HG02943 (cell line): ENCODE data around the gene APBB1.

ENCODE experiments used
- ATAC-seq: cut with Tn5 transposase; IDR thresholded peaks from one replicate; pipeline ENCODE4 v1.9.1; 2021; ENCODE audit warnings: mild to moderate bottlenecking, low read depth, moderate library complexity; ENCODE audit not compliant: unreplicated experiment

The APBB1 gene

DNA sequence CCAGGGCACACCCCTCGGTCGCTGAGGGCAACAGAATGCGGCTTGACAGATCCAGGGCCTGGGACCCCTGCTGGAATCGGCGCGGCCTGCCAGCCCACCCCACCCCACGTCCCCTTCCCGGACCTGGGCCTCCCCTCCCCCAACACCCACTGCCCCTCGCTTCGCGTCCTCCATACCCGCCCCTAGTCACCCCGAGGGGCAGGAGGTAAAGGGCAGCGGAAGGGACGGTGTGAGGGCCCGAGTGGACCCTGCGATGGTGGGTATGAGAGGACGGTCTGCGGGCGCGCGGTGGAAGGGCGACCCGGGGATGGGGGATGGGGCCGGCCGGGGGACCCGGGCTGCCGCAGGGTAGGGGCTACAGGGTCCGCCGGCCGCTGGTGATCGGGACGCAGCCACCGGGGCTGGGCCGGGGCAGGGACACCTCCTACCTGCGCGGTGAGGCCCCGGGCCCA lies 311 bp downstream of the APBB1 start:
- ATAC-seq = no peak

DNA sequence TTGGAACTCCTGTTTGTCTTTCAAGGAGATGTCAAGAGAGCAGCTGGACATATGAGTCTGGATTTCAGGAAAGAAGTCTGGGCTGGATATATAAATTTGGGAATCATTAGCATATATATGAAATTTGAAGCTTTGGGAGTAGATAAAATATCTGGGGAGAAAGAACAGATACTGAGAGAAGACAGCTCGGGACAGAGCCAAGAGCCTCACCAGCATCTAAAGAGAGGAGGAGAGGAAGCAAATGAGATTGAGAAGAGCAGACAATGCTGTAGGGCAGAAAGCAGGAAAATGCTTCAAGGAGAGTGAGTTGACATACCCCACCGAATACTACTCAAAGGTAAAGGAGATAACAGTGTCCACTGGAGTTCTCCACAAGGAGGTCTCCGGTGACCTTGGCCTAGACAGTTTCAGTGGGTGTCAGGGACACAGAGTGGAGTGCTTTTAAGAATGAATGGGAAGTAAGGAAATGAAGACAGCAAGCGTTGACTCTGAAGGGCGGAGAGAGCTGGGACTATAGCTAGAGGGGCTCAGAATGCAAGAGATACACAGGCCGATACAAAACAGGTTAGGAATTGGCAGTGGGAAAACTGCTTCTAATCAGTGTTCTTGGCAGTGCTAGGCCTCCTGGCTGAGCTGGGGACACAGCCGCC lies 862 bp downstream of the APBB1 start:
- ATAC-seq = no peak

GRCh38 chr11:6415797-6416196 lies 3.1 kb downstream of the APBB1 start:
- no peak for ATAC-seq

DNA sequence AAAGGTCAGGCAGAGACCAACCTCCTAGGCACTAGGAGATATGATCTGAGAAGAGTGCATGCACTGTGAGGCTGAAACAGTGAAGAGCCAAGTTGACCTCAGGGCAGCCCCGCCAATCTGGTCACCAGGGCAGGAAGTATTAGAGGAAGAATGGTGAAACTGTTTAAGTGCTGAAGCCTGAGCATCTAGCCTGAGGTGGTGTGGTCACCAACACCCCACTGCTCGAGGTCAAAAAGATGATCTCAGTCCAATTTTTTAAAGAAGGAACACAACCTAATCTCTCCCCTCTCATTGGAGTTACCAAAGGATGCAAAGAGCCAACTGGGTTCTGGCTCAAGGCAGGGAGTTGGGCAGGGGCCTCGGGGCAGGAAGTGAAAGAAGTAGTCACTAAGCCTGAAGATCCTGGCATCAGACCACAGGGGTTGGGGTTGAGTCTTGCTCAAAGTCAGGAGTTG lies 4.0 kb downstream of the APBB1 start:
- ATAC-seq = no peak

- ATAC-seq = no peak
These were observed 5.1 kb downstream of the APBB1 start for GRCh38 chr11:6413791-6414201.

DNA sequence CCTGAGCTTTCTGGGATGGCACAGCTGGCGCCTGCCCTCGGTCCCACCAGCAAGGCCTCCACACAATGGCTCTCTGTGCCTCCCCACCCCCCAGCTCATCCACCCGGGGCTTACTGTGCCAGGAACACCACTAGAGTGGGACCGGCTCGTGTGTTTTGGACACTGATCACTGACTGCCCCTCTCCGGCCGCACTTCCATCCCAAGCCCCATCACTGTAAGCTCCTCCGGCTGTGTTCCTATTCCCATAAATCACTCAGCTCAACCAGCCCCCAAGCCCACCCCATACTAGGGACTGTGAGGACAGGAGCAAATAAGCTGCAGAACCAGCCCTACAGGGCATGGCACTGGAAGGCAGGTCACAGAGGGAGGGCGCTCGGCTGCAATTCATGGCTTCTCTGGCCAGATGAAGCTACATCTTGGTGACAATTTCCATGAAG lies 7.3 kb downstream of the APBB1 start:
- no peak for ATAC-seq

- ATAC-seq = no peak
These were observed 8.0 kb downstream of the APBB1 start for GRCh38 chr11:6410695-6411430.

DNA sequence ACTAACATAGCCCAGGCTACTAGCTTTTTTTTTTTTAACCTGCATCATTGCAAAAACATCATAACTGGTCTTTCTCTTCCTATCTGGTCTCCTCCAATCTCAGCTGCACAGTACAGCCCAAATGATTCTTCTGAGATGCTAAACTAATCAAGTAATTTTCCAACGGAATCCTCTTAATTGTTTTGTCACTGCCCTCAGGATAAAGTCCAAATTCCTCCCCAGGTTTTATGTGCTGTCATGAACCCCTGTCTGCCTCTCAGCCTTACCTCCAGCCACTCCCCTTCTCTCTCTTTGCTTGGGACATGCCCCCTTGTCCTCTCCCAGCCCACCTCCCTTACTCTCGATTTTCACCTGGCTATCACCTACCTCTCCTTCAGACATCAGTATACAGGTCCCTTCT lies 12.5 kb downstream of the APBB1 start:
- no peak for ATAC-seq

DNA sequence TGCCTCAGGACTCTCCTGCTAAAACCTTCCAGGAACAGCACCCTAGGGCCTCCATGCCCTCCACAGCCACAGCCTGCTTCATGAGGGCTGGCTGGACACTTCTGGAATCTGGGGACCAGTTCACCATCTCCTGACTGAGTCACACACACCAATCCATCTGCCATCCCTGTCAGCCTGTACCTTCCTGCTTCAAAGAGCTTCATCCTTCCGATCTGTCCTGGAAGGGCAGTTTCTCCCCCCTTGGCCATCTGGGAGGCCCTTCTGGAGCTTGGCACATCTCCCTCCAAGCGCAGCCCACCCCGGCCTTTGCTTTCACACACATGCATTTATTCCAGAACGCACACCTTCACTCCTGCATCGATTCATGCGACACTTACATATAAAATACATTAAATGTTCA lies 13.0 kb downstream of the APBB1 start:
- no peak for ATAC-seq

GRCh38 chr11:6405052-6405667 lies 13.7 kb downstream of the APBB1 start:
- ATAC-seq = no peak

DNA sequence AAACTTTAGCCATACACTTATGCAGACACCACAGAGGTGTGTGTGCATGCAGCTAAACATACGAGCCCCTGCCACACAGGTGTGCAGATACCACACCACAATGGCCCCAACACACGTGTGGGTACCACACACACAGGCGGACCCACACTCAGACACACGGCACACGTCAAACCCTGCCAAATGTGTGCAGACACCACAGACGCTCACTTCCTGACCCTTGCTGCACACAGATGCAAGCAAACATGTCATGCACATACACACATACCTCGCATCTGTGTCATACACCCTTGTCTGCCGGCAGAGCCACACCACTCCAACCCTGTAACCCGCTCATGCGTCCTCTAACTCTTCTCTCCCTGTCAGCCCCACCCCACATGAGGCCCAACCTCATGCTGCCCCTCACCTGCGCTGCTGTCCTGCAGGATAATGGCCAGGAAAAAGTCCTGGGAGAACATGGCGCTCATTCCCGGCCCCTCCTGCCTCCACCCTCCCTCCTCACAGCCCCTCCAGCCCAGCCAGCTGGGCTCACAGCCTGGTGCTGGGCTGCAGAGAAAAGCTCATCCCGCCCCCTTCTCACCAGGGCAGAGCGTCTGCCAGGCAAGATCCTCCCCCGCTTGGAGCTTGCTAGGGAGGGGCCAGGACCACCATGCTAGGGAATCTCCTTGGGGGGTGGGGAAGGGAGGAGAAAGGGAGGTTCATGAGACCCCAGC lies 14.4 kb downstream of the APBB1 start:
- ATAC-seq = no peak

DNA sequence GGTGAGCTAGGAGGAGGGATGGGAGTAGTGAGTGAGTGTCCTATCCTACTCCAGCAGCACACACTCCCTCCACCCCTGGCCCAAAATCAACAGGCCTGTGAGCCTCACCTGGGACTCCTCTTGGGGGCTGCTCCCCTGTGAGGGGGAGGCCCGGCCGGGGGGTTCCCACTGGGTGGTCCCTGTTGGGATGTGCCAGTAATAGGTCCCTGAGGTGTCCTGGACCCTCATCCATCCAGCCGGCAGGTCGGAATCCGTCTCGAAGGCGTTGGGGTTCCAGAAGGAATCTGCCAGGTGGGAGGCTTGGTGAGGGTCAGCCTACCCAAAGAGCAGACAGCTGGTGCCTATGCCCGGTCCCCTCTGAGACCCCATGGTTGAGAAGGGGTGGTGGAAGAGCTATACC lies 15.4 kb downstream of the APBB1 start:
- ATAC-seq = no peak

- peak; percentile 93 for ATAC-seq
These were observed 16.3 kb downstream of the APBB1 start for GRCh38 chr11:6402561-6402981.

- peak; percentile 37 for ATAC-seq
These were observed 16.8 kb downstream of the APBB1 start for GRCh38 chr11:6402061-6402470.

GRCh38 chr11:6401464-6401863 lies 17.4 kb downstream of the APBB1 start:
- ATAC-seq = no peak

DNA sequence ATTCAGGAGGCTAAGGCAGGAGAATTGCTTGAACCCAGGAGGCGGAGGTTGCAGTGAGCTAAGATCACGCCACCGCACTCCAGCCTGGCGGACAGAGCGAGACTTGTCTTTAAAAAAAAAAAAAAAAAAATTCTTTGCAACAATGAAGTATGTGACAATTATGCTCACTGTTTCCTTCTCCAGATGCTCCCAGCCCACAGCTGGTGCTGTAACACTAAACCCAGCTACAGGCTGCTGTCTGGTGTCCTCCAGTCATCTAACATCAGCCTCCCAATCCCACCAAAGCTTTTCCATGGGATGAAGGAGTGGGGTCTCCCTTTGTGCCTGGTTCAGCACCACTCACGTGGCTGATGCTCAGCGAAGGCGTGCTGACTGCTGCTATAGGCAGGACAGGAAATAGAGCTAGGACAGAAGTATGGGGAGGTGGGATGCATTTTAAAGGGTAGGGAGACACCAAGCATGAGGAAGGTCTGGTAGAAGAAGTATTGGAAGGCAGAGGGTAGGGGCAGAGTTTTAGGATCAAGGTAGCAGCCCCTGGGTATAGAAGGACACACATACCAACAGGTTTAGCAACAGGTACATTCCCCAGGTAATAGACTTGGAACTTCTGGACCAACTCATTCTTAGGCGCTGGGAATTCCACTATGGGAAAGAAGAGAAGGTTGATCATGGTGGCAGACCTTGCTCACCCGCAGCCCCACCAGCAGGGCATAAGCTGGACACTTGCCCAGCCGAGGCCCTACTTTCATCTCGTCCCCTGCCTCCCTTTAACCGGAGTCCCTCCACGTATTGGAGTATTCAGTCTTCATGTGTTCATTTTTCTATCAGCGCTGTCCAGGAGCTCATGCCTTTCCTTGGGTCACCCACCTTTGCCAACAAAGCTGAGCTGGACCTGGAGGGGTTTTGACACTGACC lies 18.2 kb downstream of the APBB1 start:
- no peak for ATAC-seq

DNA sequence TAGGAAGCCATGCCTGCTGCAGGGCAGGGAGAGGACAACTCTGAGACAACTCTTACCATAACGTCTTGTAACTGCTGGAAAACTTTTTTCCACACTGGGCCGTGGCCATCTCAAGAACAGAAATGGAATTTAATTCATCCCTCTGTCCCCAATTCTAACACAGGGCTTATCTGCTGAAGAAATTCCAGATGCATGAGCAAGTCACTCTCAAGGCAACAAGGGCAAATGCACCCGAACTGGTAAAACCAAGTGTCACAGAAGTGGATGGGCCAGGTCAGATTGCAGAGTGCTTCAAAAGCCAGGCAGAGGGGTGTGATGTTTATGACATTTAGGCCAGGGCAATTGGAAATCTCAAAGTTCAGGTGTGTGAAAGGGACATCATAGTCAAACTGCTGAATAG lies 21.3 kb downstream of the APBB1 start:
- no peak for ATAC-seq

DNA sequence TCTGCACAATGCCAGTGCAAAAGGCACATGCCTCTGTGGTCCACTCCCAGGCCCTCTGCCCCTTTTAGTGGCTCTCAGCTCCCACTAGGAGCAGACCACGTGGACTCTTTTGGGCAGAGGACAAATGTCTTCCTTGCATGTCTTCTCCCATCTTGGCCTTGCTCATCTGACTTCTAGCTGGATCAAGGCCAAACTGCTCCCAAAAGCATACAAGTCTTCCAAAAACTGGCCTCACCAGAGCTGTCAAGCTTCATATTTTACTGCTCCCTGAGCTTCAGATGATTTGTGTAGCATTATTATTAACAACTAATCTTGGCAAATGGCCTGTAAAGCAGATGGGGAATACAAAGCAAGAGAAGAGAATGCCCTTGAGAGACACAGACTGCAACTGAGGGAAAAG lies 21.7 kb downstream of the APBB1 start:
- ATAC-seq = no peak

GRCh38 chr11:6395470-6396060 lies 23.3 kb downstream of the APBB1 start:
- ATAC-seq = no peak
